HepG2 (cell line): ENCODE data around the gene OTX1. TPM values are rescaled to one million over a fixed set of nuclear protein-coding genes. Genes with fewer than 3 reads are reported as not detected.

Experiments used
- ATAC-seq: fragments of 200-7000 bp; cut with Tn5 transposase; 3 replicates; pipeline ENCODE4 v1.9.1; 2020; ENCODE audit warnings: mild to moderate bottlenecking, moderate library complexity
- BruUV-seq: library from RNA; stranded (reverse); fragments of 400-500 nt; replicated peaks from 2 replicates; lab custom pipeline; 2021; lab: Mats Ljungman, UMichigan
- CTCF ChIA-PET: fragments of 300-600 bp; formaldehyde crosslinking; extraction: SDS; loops from one replicate; lab custom pipeline; 2021; ENCODE audit warnings: low total read pairs, inconsistent platforms, low intra/inter-chr PET ratio; lab: Yijun Ruan, JAX
- POLR2A ChIA-PET: fragments of 350-600 bp; sonication (Branson Sonifier 250); formaldehyde crosslinking; loops from one replicate; lab custom pipeline; 2020; ENCODE audit warnings: antibody characterized with exemption, inconsistent platforms; lab: Yijun Ruan, JAX
- DNase-seq: peaks from one replicate; pipeline ENCODE4 v3.0.0-alpha.2; 2015; ENCODE audit warnings: low spot score
- FAIRE-seq: peaks from 3 replicates; lab custom pipeline; 2011; peaks lifted over from hg19 to GRCh38; lab: Jason Lieb, UNC
- H2AFZ ChIP-seq: one replicate; pipeline ENCODE4 v1.6.1; 2011; ENCODE audit warnings: low read length, inconsistent platforms
- H3K27ac ChIP-seq: fragments of 300-600 bp; 3 replicates; pipeline ENCODE4 v1.8.0; 2011; ENCODE audit warnings: mixed run types, mild to moderate bottlenecking, mixed read lengths, low read length, inconsistent platforms; ENCODE audit not compliant: insufficient read depth; ENCODE audit errors: extremely low read length
- H3K27me3 ChIP-seq, 2 experiments: fragments of 200-600 bp in 1 of 2; 2 replicates in 1 of 2; 3 replicates in 1 of 2; pipeline versions ENCODE4 v1.6.0 to v1.8.0; 2011; ENCODE audit warnings: low read length in 2 of 2, mild to moderate bottlenecking in 2 of 2, moderate library complexity in 2 of 2, inconsistent platforms in 1 of 2; ENCODE audit not compliant: insufficient read depth in 2 of 2, control insufficient read depth in 1 of 2
- H3K36me3 ChIP-seq, 2 experiments: fragments of 200-600 bp in 1 of 2; replicated peaks in 1 of 2; 2 replicates in 1 of 2; 3 replicates in 1 of 2; pipeline versions ENCODE4 v1.5.1 to v1.8.0; 2011; ENCODE audit warnings: low read length in 2 of 2, inconsistent platforms in 1 of 2; ENCODE audit not compliant: insufficient read depth in 2 of 2, control insufficient read depth in 1 of 2
- H3K4me1 ChIP-seq: 2 replicates; pipeline ENCODE4 v1.5.1; 2012; ENCODE audit warnings: low read length, inconsistent platforms; ENCODE audit not compliant: insufficient read depth
- H3K4me2 ChIP-seq: 2 replicates; pipeline ENCODE4 v1.6.0; 2011; ENCODE audit warnings: low read depth, low read length, inconsistent platforms
- H3K4me3 ChIP-seq, 3 experiments: fragments of 200-600 bp in 1 of 3; sonication (generic), shearing (Covaris generic) in 1 of 3; replicated peaks in 1 of 3; 2 replicates each; pipeline ENCODE4 v1.5.1; 2011 to 2016; ENCODE audit warnings: low read length in 3 of 3, inconsistent platforms in 2 of 3, low read depth in 2 of 3, mild to moderate bottlenecking in 2 of 3, control low read depth in 1 of 3, mixed read lengths in 1 of 3; ENCODE audit not compliant: insufficient read depth in 1 of 3
- H3K79me2 ChIP-seq: one replicate; pipeline ENCODE4 v1.6.1; 2011; ENCODE audit warnings: low read length, inconsistent platforms; ENCODE audit not compliant: insufficient read depth
- H3K9ac ChIP-seq: 2 replicates; pipeline ENCODE4 v1.6.0; 2011; ENCODE audit warnings: mild to moderate bottlenecking, low read depth, low read length, inconsistent platforms; ENCODE audit not compliant: insufficient read depth
- H3K9me3 ChIP-seq: 2 replicates; pipeline ENCODE4 v1.5.1; 2012; ENCODE audit warnings: mild to moderate bottlenecking, low read length
- H4K20me1 ChIP-seq: 2 replicates; pipeline ENCODE4 v1.6.0; 2011; ENCODE audit warnings: inconsistent platforms, mild to moderate bottlenecking, low read length, moderate library complexity; ENCODE audit not compliant: insufficient read depth
- DR1 ChIP-seq: sonication (generic); formaldehyde crosslinking; IDR thresholded peaks from 2 replicates; pipeline ENCODE4 v1.8.0; 2021; ENCODE audit warnings: mild to moderate bottlenecking, missing genetic modification reagents, inconsistent platforms
- JUND ChIP-seq: sonication (generic); formaldehyde crosslinking; IDR thresholded peaks from 2 replicates; pipeline ENCODE4 v1.8.0; 2022; ENCODE audit warnings: mild to moderate bottlenecking, missing genetic modification reagents
- KLF6 ChIP-seq: IDR thresholded peaks from 2 replicates; pipeline ENCODE4 v1.8.0; 2016; ENCODE audit warnings: missing biosample characterization, missing genetic modification reagents
- NAIF1 ChIP-seq: sonication (generic); formaldehyde crosslinking; IDR thresholded peaks from 2 replicates; pipeline ENCODE4 v1.5.0; 2020; ENCODE audit warnings: mild to moderate bottlenecking, missing genetic modification reagents, borderline replicate concordance
- NR2F1 ChIP-seq, 2 experiments: fragments of 450-650 bp in 1 of 2; formaldehyde crosslinking in 1 of 2; IDR thresholded peaks; 2 replicates each; pipeline versions ENCODE4 v1.5.0 to v1.6.1; 2016 to 2020; ENCODE audit warnings: mild to moderate bottlenecking in 1 of 2, missing compliant biosample characterization in 1 of 2, missing genetic modification reagents in 1 of 2, moderate library complexity in 1 of 2
- PPARG ChIP-seq: conservative IDR thresholded peaks from 2 replicates; pipeline ENCODE4 v1.6.1; 2016; ENCODE audit warnings: missing biosample characterization, missing genetic modification reagents
- SOX5 ChIP-seq: IDR thresholded peaks from 2 replicates; pipeline ENCODE4 v1.6.1; 2016; ENCODE audit warnings: borderline replicate concordance
- SOX6 ChIP-seq, 2 experiments: fragments of 450-650 bp in 1 of 2; sonication (generic) in 1 of 2; formaldehyde crosslinking in 1 of 2; IDR thresholded peaks; 2 replicates each; pipeline versions ENCODE4 v1.4.0 to v1.6.1; 2017 to 2020; ENCODE audit warnings: antibody characterized with exemption in 1 of 2, mild to moderate bottlenecking in 1 of 2, missing genetic modification reagents in 1 of 2
- THAP8 ChIP-seq: sonication (generic); formaldehyde crosslinking; IDR thresholded peaks from 2 replicates; pipeline ENCODE4 v1.5.1; 2020; ENCODE audit warnings: missing genetic modification reagents, mild to moderate bottlenecking, borderline replicate concordance
- ZFP36 ChIP-seq: fragments of 150-350 bp; IDR thresholded peaks from 2 replicates; pipeline ENCODE4 v1.6.1; 2018; ENCODE audit warnings: borderline replicate concordance, low read length, low read depth; ENCODE audit not compliant: partially characterized antibody
- ZKSCAN1 ChIP-seq: fragments of 150-350 bp; IDR thresholded peaks from 2 replicates; pipeline ENCODE4 v1.6.1; 2014; ENCODE audit warnings: low read length
- ZNF281 ChIP-seq: sonication (generic); formaldehyde crosslinking; IDR thresholded peaks from 2 replicates; pipeline ENCODE4 v1.4.0; 2020; ENCODE audit warnings: missing genetic modification reagents, borderline replicate concordance
- ZNF326 ChIP-seq: sonication (generic); formaldehyde crosslinking; IDR thresholded peaks from 2 replicates; pipeline ENCODE4 v1.4.0; 2020; ENCODE audit warnings: missing genetic modification reagents, borderline replicate concordance
- ZNF337 ChIP-seq: sonication (generic); formaldehyde crosslinking; IDR thresholded peaks from 2 replicates; pipeline ENCODE4 v1.5.1; 2020; ENCODE audit warnings: missing genetic modification reagents, low read depth, mild to moderate bottlenecking, borderline replicate concordance
- ZNF354B ChIP-seq: sonication (generic); formaldehyde crosslinking; IDR thresholded peaks from 2 replicates; pipeline ENCODE4 v1.8.0; 2022; ENCODE audit warnings: mild to moderate bottlenecking, missing genetic modification reagents
- ZNF441 ChIP-seq: sonication (generic); formaldehyde crosslinking; IDR thresholded peaks from 2 replicates; pipeline ENCODE4 v1.7.0; 2021; ENCODE audit warnings: missing genetic modification reagents, borderline replicate concordance
- ZNF503 ChIP-seq: sonication (generic); formaldehyde crosslinking; IDR thresholded peaks from 2 replicates; pipeline ENCODE4 v1.4.0; 2020; ENCODE audit warnings: missing genetic modification reagents
- ZNF549 ChIP-seq: sonication (generic); formaldehyde crosslinking; IDR thresholded peaks from 2 replicates; pipeline ENCODE4 v1.5.0; 2020; ENCODE audit warnings: missing genetic modification reagents
- ZNF777 ChIP-seq: sonication (generic); formaldehyde crosslinking; IDR thresholded peaks from 2 replicates; pipeline ENCODE4 v1.4.0; 2020; ENCODE audit warnings: missing genetic modification reagents
- ZNF891 ChIP-seq: sonication (generic); formaldehyde crosslinking; IDR thresholded peaks from 2 replicates; pipeline ENCODE4 v1.5.0; 2020; ENCODE audit warnings: mild to moderate bottlenecking, missing genetic modification reagents
- WGBS: methylation state at CpG from one replicate; pipeline ENCODE4 v1.1.6; 2017; ENCODE audit warnings: low lambda C conversion rate; 5-methylcytosine and 5-hydroxymethylcytosine counted together
- in situ Hi-C: cut with HindIII; loops from 2 replicates; pipeline ENCODE4 v1.10.0; 2017; ENCODE audit warnings: low pct_unique_long_range_greater_than_20kb; ENCODE audit not compliant: extremely low pct_ligation_motif_present
- intact Hi-C: fragments of 100-400 bp; cut with micrococcal nuclease; formaldehyde crosslinking; loops from one replicate; pipeline ENCODE4 v1.10.0; 2022; ENCODE audit not compliant: unreplicated experiment
- polyA plus RNA-seq, 8 experiments: library from polyadenylated mRNA; depleted of rRNA in 3 of 8; stranded (reverse) in 7 of 8; unstranded in 1 of 8; fragments of >200 nt; fragmentation: Illumina TruSeq in 4 of 8; extraction: Trizol in 4 of 8; gene quantifications; 2 replicates each; pipeline versions ENCODE4 v1.2.1 to v1.2.3, GENCODE V29; 2011 to 2016; ENCODE audit warnings: low read depth in 4 of 8, missing spikeins in 1 of 8, mixed read lengths in 1 of 8; ENCODE audit not compliant: insufficient read depth in 1 of 8
- total RNA-seq, 5 experiments: library from RNA; depleted of rRNA; stranded (reverse); fragments of >200 nt; fragmentation: Illumina TruSeq; extraction: Trizol; gene quantifications; 2 replicates each; pipeline ENCODE4 v1.2.3, GENCODE V29; 2016; ENCODE audit warnings: low read depth in 1 of 5

OTX1 gene
- total and polyA plus RNA-seq, 2 of the 13 experiments (the other 11 are each of a cell fraction or from before 2014, with no cell fraction given) = 1.0 to 5.0 TPM

GRCh38 chr2:63101954-63102353, 51.3 kb downstream of the OTX1 start (continued):
- TF ChIP-seq ZNF549 (CRISPR knock-in tag) (no peak), THAP8 (CRISPR knock-in tag) (no peak), ZNF891 (CRISPR knock-in tag) (no peak), ZFP36 (no peak), ZNF354B (CRISPR knock-in tag) (no peak), ZNF326 (CRISPR knock-in tag) (no peak), PPARG (CRISPR knock-in tag) (no peak), NAIF1 (no peak), DR1 (CRISPR knock-in tag) (no peak), SOX5 (CRISPR knock-in tag) (no peak)

- WGBS = 45% methylated on average over 1 of the region's 1 CpG
- ChIA-PET POLR2A (no interaction called here), CTCF (no interaction called here)
- Histone ChIP-seq H3K79me2 (no peaks in the 10 kb centered on the region), H2AFZ (no peak overlapping the region), H3K36me3 (no peaks in the 10 kb centered on the region), H3K27me3 (peaks cover 0 to 5% of the 10 kb centered on the region in 2 experiments; a peak in 1 of 5 replicates), H3K27ac (no peak overlapping the region), H3K9ac (no peak overlapping the region), H3K9me3 (peaks cover 35% of the 10 kb centered on the region), H3K4me3 (no peak overlapping the region), H4K20me1 (no peaks in the 10 kb centered on the region), H3K4me1 (peaks cover 18% of the 10 kb centered on the region), H3K4me2 (no peak overlapping the region)
- DNase-seq (no peak), ATAC-seq (no peak), FAIRE-seq (no peak)
- no TSS peak for BruUV-seq
- in situ Hi-C loops (no loop called here), intact Hi-C loops (no loop called here)
- TF ChIP-seq ZNF337 (CRISPR knock-in tag) (peak; percentile 100), ZNF441 (CRISPR knock-in tag) (no peak), ZKSCAN1 (no peak), SOX6 (IDR thresholded peaks at IDR 0.05) (0 out of 2 replicates have a peak, but pooled peaks have one; percentile 15), SOX6 (CRISPR knock-in tag; IDR thresholded peaks at IDR 0.05) (no peak), NR2F1 (CRISPR knock-in tag; IDR thresholded peaks at IDR 0.05) (no peak), ZNF777 (no peak), ZNF281 (CRISPR knock-in tag) (no peak), KLF6 (CRISPR knock-in tag) (no peak), ZNF503 (CRISPR knock-in tag) (no peak), JUND (CRISPR knock-in tag) (no peak)
These were observed 53.9 kb downstream of the OTX1 start for GRCh38 chr2:63104482-63104881.
